Activated naive CD8-positive, alpha-beta T cell treated with anti-CD3 and anti-CD28 coated beads, Interleukin-2, amount 50 U/mL, for 16 hours (primary cell): Measurements from ENCODE around the gene NOVA1.

Source experiments
- DNase-seq: peaks from one replicate; pipeline ENCODE4 v3.0.0-alpha.2; 2020; ENCODE audit warnings: low read depth, low spot score

NOVA1 gene

GRCh38 chr14:26448181-26448855 lies 149.5 kb downstream of the NOVA1 start:
- no peak for DNase-seq

GRCh38 chr14:26444822-26445221 lies 153.0 kb downstream of the NOVA1 start:
- DNase-seq: no peak

- DNase-seq: no peak
Measured at GRCh38 chr14:26443654-26444053, 154.2 kb downstream of the NOVA1 start.

- DNase-seq: no peak
Measured at GRCh38 chr14:26429205-26429604, 168.6 kb downstream of the NOVA1 start.

GRCh38 chr14:26427097-26427496 lies 170.7 kb downstream of the NOVA1 start:
- DNase-seq: no peak

GRCh38 chr14:26424537-26424936 lies 173.3 kb downstream of the NOVA1 start:
- DNase-seq: no peak

GRCh38 chr14:26415618-26416123 lies 182.2 kb downstream of the NOVA1 start:
- DNase-seq: no peak

- no peak for DNase-seq
Measured at GRCh38 chr14:26414926-26415325, 182.9 kb downstream of the NOVA1 start.

GRCh38 chr14:26414103-26414502 lies 183.7 kb downstream of the NOVA1 start:
- no peak for DNase-seq

- no peak for DNase-seq
Measured at GRCh38 chr14:26412421-26412820, 185.4 kb downstream of the NOVA1 start.

- no peak for DNase-seq
Measured at GRCh38 chr14:26410189-26410685, 187.6 kb downstream of the NOVA1 start.

GRCh38 chr14:26404927-26405326 lies 192.9 kb downstream of the NOVA1 start:
- no peak for DNase-seq

- no peak for DNase-seq
Measured at GRCh38 chr14:26403760-26404159, 194.1 kb downstream of the NOVA1 start.

GRCh38 chr14:26402126-26402525 lies 195.7 kb downstream of the NOVA1 start:
- no peak for DNase-seq

GRCh38 chr14:26401179-26401968 lies 196.5 kb downstream of the NOVA1 start:
- DNase-seq: no peak

GRCh38 chr14:26400373-26400772 lies 197.5 kb downstream of the NOVA1 start:
- no peak for DNase-seq

GRCh38 chr14:26398616-26399015 lies 199.2 kb downstream of the NOVA1 start:
- no peak for DNase-seq
